ENCODE data around the gene MBOAT1.

The MBOAT1 gene

GRCh38 chr6:20110478-20110877 lies 101.8 kb downstream of the MBOAT1 start (continued):
- TF ChIP-seq TSHZ2 (CRISPR knock-in tag; IDR thresholded peaks at IDR 0.05) (no peak), ZNF8 (CRISPR knock-in tag; IDR thresholded peaks at IDR 0.05) (no peak), GLIS3 (CRISPR knock-in tag; IDR thresholded peaks at IDR 0.05) (no peak), CSDC2 (CRISPR knock-in tag; IDR thresholded peaks at IDR 0.05) (no peak), ZFP3 (CRISPR knock-in tag; IDR thresholded peaks at IDR 0.05) (no peak), PATZ1 (CRISPR knock-in tag; IDR thresholded peaks at IDR 0.05; ENCODE audit: borderline replicate concordance) (no peak), ZNF565 (CRISPR knock-in tag; conservative IDR thresholded peaks at IDR 0.05; ENCODE audit: low read depth) (no peak), ZNF70 (CRISPR knock-in tag; IDR thresholded peaks at IDR 0.05) (no peak), SNAI2 (CRISPR knock-in tag; IDR thresholded peaks at IDR 0.05) (no peak)

GRCh38 chr6:20109526-20109925 lies 102.7 kb downstream of the MBOAT1 start:
- ATAC-seq: no peak
- TF ChIP-seq OSR1 (CRISPR knock-in tag; IDR thresholded peaks at IDR 0.05): no peak
- TF ChIP-seq SNAI2 (CRISPR knock-in tag; IDR thresholded peaks at IDR 0.05): no peak
- no peak for TF ChIP-seq ARNTL (CRISPR knock-in tag; IDR thresholded peaks at IDR 0.05; ENCODE audit: borderline replicate concordance, low read depth)
- no peak for TF ChIP-seq TCF4 (CRISPR knock-in tag; IDR thresholded peaks at IDR 0.05; ENCODE audit: borderline replicate concordance)
- no peak for TF ChIP-seq PATZ1 (CRISPR knock-in tag; IDR thresholded peaks at IDR 0.05; ENCODE audit: borderline replicate concordance)
- no peak for TF ChIP-seq ESRRG (CRISPR knock-in tag; IDR thresholded peaks at IDR 0.05)
- TF ChIP-seq CSRNP3 (CRISPR knock-in tag; IDR thresholded peaks at IDR 0.05): no peak
- no peak for TF ChIP-seq CREB5 (CRISPR knock-in tag; IDR thresholded peaks at IDR 0.05; ENCODE audit: low read depth)
- TF ChIP-seq ZNF70 (CRISPR knock-in tag; IDR thresholded peaks at IDR 0.05): no peak

- ATAC-seq: no peak
- no peak for TF ChIP-seq PPARA (CRISPR knock-in tag; IDR thresholded peaks at IDR 0.05; ENCODE audit: borderline replicate concordance)
- no peak for TF ChIP-seq CREB5 (CRISPR knock-in tag; IDR thresholded peaks at IDR 0.05; ENCODE audit: low read depth)
- TF ChIP-seq ISL1 (CRISPR knock-in tag; IDR thresholded peaks at IDR 0.05): no peak
- no peak for TF ChIP-seq ZNF565 (CRISPR knock-in tag; conservative IDR thresholded peaks at IDR 0.05; ENCODE audit: low read depth)
- TF ChIP-seq CSDC2 (CRISPR knock-in tag; IDR thresholded peaks at IDR 0.05): no peak
- TF ChIP-seq OSR1 (CRISPR knock-in tag; IDR thresholded peaks at IDR 0.05): no peak
- no peak for TF ChIP-seq TSHZ2 (CRISPR knock-in tag; IDR thresholded peaks at IDR 0.05)
- TF ChIP-seq GLIS3 (CRISPR knock-in tag; IDR thresholded peaks at IDR 0.05): no peak
- no peak for TF ChIP-seq BACH2 (CRISPR knock-in tag; IDR thresholded peaks at IDR 0.05; ENCODE audit: borderline replicate concordance)
- TF ChIP-seq ZC3H10 (CRISPR knock-in tag; IDR thresholded peaks at IDR 0.05): no peak
- TF ChIP-seq ZNF70 (CRISPR knock-in tag; IDR thresholded peaks at IDR 0.05): no peak
- TF ChIP-seq CSRNP3 (CRISPR knock-in tag; IDR thresholded peaks at IDR 0.05): no peak
- no peak for TF ChIP-seq TOX (CRISPR knock-in tag; IDR thresholded peaks at IDR 0.05; ENCODE audit: borderline replicate concordance)
- no peak for TF ChIP-seq ZFP3 (CRISPR knock-in tag; IDR thresholded peaks at IDR 0.05)
Measured at GRCh38 chr6:20105838-20106237, 106.4 kb downstream of the MBOAT1 start.

All from SK-N-SH treated with all-trans-retinoic acid at 6 μM for 48 hours (cell line).